HG03159 (cell line): Measurements from ENCODE around the gene KIF3C.

ENCODE experiments used
- ATAC-seq: cut with Tn5 transposase; IDR thresholded peaks from one replicate; pipeline ENCODE4 v1.9.1; 2021; ENCODE audit warnings: mild to moderate bottlenecking, moderate library complexity; ENCODE audit not compliant: unreplicated experiment

The KIF3C gene

GRCh38 chr2:25881764-25882163 is 100.5 kb downstream of the KIF3C start:
- no peak for ATAC-seq

GRCh38 chr2:25879133-25879730 is 103.1 kb downstream of the KIF3C start:
- ATAC-seq: no peak

- peak; percentile 88 for ATAC-seq
Observed at GRCh38 chr2:25878361-25879132, 103.8 kb downstream of the KIF3C start, which contains the start of gene ASXL2. TSS of gene ASXL2 (minus strand) at chr2:25878487. CDS start at chr2:25878222, 265 bp downstream.

GRCh38 chr2:25877431-25878360 is 104.6 kb downstream of the KIF3C start:
- ATAC-seq: peak; percentile 48
